SH-SY5Y (cell line): ENCODE data around the gene AZU1.

Experiments used
- GATA2 ChIP-seq: IDR thresholded peaks from 2 replicates; pipeline ENCODE4 v1.6.1; 2011; ENCODE audit warnings: mild to moderate bottlenecking, low read depth, low read length
- GATA3 ChIP-seq: IDR thresholded peaks from 2 replicates; pipeline ENCODE4 v1.6.1; 2011; ENCODE audit warnings: low read depth, mild to moderate bottlenecking, low read length, moderate library complexity

AZU1 gene

GRCh38 chr19:827710-828321 is at the start of gene AZU1:
AZU1 (plus strand) TSS chr19:827837; CDS start chr19:827847, 10 bp downstream.
- TF ChIP-seq GATA2: no peak
- no peak for TF ChIP-seq GATA3

- no peak for TF ChIP-seq GATA2
These were observed 48.6 kb upstream of the AZU1 start for GRCh38 chr19:778910-779653.

- TF ChIP-seq GATA2: no peak
- TF ChIP-seq GATA3: no peak
These were observed 46.7 kb upstream of the AZU1 start for GRCh38 chr19:780935-781334.

- TF ChIP-seq GATA3 (no peak), GATA2 (no peak)
These were observed 45.8 kb upstream of the AZU1 start for GRCh38 chr19:781800-782184.

GRCh38 chr19:782185-782877 is 45.3 kb upstream of the AZU1 start:
- TF ChIP-seq GATA3: no peak
- no peak for TF ChIP-seq GATA2

GRCh38 chr19:782878-783668 is 44.6 kb upstream of the AZU1 start:
- no peak for TF ChIP-seq GATA2
- TF ChIP-seq GATA3: no peak

- no peak for TF ChIP-seq GATA3
- TF ChIP-seq GATA2: no peak
These were observed 43.1 kb upstream of the AZU1 start for GRCh38 chr19:784541-784940.

- TF ChIP-seq GATA3 (no peak), GATA2 (no peak)
These were observed 40.1 kb upstream of the AZU1 start for GRCh38 chr19:787536-787935.

- no peak for TF ChIP-seq GATA3
- no peak for TF ChIP-seq GATA2
These were observed 39.0 kb upstream of the AZU1 start for GRCh38 chr19:788686-788982.

- TF ChIP-seq GATA3: no peak
- no peak for TF ChIP-seq GATA2
These were observed 38.5 kb upstream of the AZU1 start for GRCh38 chr19:788983-789700.

GRCh38 chr19:789701-790060 is 38.0 kb upstream of the AZU1 start:
- TF ChIP-seq GATA2 (no peak), GATA3 (no peak)

- no peak for TF ChIP-seq GATA2
- no peak for TF ChIP-seq GATA3
These were observed 36.5 kb upstream of the AZU1 start for GRCh38 chr19:791007-791566.

GRCh38 chr19:791567-792305 is 35.9 kb upstream of the AZU1 start:
- TF ChIP-seq GATA2 (no peak), GATA3 (no peak)
